GM19395 (cell line): Measurements from ENCODE around the gene MTFMT.
A peak's percentile ranks its signal among the peaks of the same experiment; 100 is the strongest.

ENCODE experiments used
- ATAC-seq: cut with Tn5 transposase; IDR thresholded peaks from one replicate; pipeline ENCODE4 v1.9.1; 2021; ENCODE audit warnings: mild to moderate bottlenecking, moderate library complexity; ENCODE audit not compliant: unreplicated experiment

MTFMT gene

DNA sequence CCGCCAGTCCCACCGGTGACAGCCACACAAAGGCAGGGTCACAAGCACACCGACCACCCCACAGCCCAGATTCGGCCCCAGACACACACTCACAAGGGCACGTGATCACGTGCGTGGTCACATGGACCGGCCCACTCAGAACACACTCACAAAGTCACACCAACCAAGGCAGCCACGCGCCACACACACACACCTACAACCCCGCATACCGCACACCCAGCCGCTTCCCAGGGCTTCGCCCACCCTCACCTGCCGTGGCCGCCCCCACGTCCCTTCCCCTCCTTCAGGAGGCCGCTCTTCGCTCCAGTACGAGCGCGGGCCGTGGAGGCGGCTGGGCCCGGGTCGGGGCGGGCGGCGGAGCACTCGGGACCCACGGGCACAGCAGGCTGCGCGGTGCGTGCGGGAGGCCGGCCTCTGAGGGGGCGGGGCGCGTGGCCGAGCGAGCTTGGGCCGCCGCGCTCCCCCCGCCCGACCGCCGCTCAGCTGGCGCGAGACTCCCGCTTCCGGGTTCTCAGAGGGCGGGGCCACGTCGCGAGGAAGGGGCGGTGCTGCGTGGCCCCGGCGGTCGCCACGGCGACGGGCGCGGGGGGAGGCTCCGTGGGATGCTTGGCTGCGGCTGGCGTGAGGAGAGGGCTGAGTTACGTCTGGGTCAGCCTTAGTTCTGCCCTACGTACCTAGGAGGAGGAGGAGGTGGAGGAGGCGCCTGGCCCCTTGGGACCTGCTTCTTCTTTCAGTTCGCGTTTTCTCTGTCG is 39.8 kb downstream of the MTFMT start, which contains the start of gene SPG21:
TSS of gene SPG21 (minus strand) at position 499 of the 752 bp plus-strand sequence. CDS start 6,345 bp downstream, outside the sequence.
- ATAC-seq: peak; percentile 95

DNA sequence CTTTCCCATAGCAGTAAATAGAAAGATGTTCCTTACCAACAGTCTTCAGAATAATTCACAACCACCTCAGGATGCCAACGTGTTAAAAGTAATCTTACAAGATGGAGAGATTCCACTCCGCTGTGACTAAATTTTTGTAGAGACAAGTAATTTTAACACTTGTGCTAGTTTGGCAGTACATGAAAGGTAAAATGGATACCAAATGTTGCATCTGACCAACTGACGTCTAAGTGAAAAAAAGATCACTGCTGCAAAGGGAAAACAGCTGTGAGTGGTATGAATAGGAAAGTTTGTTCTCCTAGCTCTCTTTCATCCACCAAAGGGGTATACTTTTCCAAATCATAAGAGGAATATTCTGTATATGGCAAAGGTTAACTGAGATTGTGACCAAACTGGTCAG is 42.3 kb downstream of the MTFMT start:
- no peak for ATAC-seq

DNA sequence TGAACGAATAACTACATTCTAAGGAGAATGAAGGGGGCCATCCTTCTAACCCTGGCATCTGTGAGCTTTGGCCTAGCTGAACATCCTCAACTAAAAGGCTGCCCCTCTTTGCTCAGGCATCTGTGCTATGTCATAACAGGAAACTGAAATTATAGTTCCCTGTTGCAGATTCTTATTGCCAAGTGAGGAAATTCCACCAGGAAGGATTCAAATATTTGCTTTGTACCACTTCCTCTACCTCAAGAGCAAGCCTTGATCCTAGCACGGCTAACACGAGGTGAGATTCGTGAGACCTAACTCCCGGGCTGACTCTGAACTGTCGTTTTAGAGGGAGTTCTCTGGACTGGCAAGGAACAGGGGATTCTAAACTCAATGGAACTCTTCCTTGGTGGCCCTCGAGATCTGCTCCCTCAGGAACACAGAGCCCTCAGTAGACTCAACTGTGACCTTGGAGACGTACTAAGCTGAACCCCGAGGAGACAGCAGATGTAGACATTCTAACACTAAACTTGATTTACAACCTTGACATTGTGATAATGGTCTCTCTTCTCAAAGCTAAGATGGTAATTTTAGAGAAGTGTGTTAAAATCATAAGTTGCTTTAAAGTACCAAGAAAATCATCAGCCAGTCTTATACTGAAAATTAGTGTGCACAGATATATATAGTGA is 43.9 kb downstream of the MTFMT start:
- no peak for ATAC-seq

DNA sequence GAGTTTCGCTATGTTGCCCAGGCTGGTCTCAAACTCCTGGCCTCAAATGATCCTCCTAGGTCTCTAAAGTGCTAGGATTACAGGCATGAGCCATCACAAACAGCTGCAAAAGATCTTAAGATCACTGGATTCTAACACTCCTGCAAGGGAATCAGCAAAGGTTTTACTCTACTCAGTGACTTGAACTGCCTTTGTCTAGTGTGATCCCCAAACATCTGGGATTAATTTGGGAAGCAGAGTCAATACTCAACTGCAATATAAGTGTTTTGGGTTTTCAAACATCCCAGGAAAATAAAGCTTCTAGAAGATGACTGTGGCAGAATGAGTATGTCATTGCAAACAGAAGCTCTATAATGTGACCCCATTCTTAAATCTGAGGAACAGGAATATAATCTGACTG is 47.0 kb downstream of the MTFMT start:
- no peak for ATAC-seq

DNA sequence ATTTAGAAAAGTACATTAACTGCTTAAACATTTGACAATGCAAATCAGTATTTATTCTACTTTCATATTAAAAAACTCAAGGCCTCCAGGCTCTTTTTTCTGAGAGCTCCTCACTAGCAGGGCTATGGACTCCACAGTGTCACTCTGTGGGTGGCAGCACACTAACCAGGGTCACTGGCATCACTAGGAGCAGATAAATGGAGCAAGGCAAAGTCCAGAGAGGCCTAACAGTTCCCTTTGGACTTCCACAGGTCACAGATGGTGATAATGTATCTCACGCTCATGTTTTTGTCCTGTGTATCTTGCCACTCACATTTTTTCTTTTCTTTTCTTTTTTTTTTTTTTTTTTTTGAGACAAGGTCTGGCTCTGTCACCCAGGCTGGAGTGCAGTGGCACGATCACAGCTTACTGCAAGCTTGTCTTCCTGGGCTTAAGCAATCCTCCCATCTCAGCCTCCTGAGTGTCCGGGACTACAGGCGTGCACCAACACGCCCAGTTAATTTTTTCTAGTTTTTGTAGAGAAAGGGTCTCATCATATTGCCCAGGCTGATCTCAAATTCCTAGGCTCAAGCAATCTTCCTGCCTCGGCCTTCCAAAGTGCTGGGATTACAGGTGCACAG is 47.5 kb downstream of the MTFMT start:
- no peak for ATAC-seq

DNA sequence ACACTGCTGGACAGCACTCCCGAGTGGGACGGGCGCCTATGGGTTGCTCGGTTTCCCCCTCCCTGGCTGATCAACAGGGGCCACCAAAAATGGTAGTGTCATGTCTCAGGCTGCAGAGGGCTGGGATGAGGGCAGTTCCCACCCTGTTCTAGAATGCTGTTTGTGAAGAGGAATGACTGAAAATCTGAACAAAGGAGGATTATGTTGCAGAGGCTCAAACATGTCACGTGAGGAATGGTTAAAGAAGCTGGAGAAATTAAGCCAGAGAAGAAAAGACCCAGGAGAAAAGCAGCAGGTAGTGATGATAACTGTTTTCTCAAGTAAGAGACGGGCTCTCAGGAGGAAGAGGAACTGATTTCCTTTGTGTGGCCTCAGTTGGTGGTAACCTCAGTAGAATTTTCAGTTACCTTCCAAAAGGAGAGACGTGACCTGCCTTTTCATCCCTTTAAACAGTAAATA is 50.2 kb downstream of the MTFMT start:
- no peak for ATAC-seq

DNA sequence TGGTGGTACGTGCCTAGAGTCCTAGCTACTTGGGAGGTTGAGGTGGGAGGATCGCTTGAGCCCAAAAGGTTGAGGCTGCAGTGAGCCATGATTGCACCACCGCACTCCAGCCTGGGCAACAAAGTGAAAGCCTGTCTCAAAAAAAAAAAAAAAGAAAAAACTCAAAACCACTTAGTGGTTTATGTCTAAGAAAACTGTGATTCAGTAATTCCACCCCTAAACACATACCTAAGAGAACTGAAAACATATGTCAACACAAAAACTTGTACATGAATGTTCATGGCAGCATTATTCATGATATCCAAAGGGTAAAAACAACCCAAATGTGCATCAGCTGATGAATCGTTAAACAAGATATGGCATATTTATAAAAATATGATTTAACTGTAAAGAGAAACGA is 54.0 kb downstream of the MTFMT start:
- ATAC-seq: no peak

DNA sequence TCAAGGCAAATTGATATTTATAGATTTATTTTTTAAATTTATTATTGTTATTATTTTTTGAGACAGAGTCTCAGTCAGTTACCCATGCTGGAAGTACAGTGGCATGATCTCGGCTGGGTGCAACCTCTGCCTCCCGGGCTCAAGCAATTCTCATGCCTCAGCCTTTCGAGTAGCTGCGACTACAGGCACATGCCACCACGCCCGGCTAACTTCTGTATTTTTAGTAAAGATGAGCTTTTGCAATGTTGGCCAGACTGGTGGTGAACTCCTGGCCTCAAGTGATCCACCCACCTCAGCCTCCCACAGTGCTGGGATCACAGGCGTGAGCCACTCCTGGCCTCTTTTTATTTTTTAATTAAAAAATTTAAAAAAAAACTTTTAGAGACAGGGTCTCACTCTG is 58.7 kb downstream of the MTFMT start:
- no peak for ATAC-seq

DNA sequence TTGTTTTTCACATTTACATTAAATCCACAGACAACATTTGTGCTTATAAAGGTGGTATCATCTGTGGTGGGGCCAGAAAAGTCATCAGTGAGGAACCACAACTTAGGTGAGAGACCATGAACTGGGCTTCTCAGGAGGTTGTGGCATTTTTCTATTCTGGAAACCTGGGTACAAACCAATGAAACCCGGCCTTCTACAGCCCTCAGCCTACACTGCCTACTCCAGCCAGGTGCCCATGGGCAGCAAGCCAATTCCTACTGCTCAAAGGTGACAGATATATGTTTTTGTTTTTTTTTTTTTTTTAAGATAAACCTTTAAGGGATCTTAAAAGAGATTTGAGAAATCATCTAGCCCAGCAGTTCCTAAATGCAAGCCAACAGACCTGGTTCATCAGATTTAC is 60.0 kb downstream of the MTFMT start:
- no peak for ATAC-seq

DNA sequence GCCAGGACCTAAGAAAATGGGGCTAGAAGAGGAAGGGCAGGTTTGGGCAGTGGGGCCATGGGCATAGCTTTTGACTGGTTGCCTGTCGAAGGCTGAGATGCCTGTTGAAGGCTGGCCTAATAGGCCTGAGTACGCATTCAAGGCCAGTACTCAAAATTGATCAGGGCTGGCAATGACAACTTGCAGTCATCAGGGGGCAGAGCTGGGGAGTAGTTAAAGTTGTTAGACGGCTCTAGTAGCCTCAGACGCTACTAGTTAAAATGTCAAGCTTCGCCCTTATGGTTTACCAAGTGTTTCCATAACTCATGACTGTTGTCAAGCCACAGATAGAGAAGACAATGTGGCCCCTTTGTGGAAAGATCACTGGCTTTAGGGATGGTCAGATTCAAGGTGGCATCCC is 68.4 kb downstream of the MTFMT start:
- no peak for ATAC-seq

DNA sequence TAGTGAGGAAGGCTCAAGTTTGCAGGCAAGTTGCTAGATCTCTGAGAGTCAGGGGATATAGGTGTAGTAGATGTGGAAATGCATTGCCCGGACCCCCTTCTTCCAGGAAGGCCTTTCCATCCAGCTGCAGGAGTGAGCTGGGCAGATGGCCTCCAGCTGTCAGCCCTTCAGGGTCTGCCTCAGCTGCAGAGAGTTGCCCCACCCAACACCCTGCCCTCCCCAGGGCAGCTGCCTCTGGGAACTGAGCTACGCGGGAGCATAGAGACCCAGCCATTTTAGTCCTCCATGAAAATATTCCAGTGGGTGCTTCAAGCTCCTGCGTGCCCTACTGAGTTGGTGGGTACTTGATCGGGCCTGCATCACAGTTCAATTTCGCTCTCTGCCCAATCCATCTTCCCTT is 69.3 kb downstream of the MTFMT start:
- no peak for ATAC-seq

DNA sequence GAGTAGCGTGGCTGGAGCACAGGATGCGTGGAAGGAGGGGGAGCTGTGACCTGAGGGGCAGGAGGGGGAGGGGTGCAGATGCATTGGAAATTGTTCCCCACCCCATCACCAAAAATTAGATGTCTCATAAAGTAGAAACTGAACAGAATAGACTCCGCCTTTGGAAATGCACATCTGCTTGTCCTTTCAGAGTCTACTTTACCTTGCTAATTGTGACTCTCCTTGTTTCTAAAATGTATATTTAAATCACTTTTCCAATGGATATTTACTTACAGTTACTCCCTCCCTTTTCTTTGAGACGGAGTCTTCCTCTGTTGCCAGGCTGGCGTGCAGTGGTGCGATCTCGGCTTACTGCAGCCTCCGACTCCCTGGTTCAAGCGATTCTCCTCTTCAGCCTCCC is 70.3 kb downstream of the MTFMT start:
- ATAC-seq: no peak

DNA sequence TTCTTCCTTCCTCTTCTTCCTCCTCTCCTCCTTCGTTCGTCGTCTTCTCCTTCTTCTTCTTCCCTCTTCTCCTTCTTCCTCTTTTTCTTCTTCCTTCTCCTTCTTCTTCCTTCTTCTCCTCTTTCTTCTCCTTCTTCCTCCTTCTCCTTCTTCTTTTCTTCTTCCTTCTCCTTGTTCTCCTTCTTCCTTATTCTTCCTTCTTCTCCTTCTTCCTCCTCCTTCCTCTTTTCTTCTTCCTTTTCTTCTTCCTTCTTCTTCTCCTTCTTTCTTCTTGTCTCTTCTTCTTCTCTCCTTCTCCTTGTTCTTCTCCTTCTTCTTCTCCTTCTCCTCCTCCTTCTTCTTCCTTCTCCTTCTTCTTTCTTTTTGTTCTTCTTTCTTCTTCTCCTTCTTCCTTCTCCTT is 75.0 kb downstream of the MTFMT start:
- ATAC-seq: no peak

DNA sequence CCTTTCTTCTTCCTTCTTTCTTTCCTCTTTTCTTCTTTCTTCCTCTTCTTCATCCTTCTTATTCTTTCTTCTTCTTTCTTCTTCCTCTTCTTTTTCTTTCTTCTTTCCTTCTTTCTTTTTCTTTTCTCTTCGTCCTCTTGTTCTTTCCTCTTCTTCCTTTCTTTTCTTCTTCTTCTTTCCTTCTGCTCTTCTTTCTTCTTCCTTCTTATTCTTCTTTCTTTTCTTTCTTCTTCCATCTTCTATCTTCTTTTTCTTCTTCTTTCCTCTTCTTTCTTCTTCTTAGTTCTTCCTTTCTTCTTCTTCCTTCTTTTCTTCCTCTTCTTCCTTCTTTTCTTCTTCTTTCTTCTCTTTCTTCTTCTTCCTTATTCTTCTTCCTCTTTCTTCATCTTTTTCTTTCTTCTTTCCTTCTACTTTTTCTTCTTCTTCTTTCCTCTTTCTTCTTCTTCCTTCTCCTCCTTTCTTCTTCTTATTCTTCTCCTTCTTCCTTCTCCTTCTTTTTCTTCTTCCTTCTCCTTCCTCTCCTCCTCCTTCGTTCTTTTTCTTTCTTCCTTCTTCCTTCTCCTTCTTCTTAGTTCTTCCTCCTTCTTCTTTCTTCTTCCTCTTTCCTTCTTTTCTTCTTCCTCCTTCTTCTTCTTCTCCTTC is 77.5 kb downstream of the MTFMT start:
- ATAC-seq: no peak
